ENCODE measurements around the gene AGPAT2. TPM values are rescaled to one million over a fixed set of nuclear protein-coding genes. Genes with fewer than 3 reads are reported as not detected.

The AGPAT2 gene
- total RNA-seq = 129 TPM

GRCh38 chr9:136686794-136687711 lies at the start of gene AGPAT2:
TSS of gene AGPAT2 (minus strand) at chr9:136687457. CDS start at chr9:136687357, 100 bp downstream.
- TF ChIP-seq CTCF (IDR thresholded peaks at IDR 0.05) = no peak
- intact Hi-C loops (cut with DNase I) = loop anchor here (5.0 kb wide), 1 partner anchor 40 kb away; no protein-coding TSS in a partner anchor
- Histone ChIP-seq H3K27me3 (no peaks in the 10 kb centered on the region), H3K27ac (peak within 1 kb of the TSS; percentile 61 to 72), H3K36me3 (no peaks in the 10 kb centered on the region), H3K9me3 (no peaks in the 10 kb centered on the region), H3K4me1 (peaks cover 11 to 18% of the 10 kb centered on the region in 2 donors), H3K4me3 (peak within 1 kb of the TSS; percentile 91 to 92)
- peak in 1 of 2 donors; percentile 83 for DNase-seq (ENCODE audit: low spot score in 2 of 2)

GRCh38 chr9:136735812-136736480 lies 48.7 kb upstream of the AGPAT2 start:
- H3K4me1 ChIP-seq = no peaks in the 10 kb centered on the region
- H3K36me3 ChIP-seq = no peaks in the 10 kb centered on the region
- no peak for DNase-seq (ENCODE audit: low spot score in 2 of 2)
- TF ChIP-seq CTCF (IDR thresholded peaks at IDR 0.05) = no peak
- H3K4me3 ChIP-seq = no peak overlapping the region
- no peak overlapping the region for H3K27ac ChIP-seq
- no peaks in the 10 kb centered on the region for H3K27me3 ChIP-seq
- intact Hi-C loops (cut with DNase I) = no loop called here
- no peaks in the 10 kb centered on the region for H3K9me3 ChIP-seq

- no peaks in the 10 kb centered on the region for H3K4me1 ChIP-seq
- no peak for TF ChIP-seq CTCF (IDR thresholded peaks at IDR 0.05)
- H3K9me3 ChIP-seq = no peaks in the 10 kb centered on the region
- no peaks in the 10 kb centered on the region for H3K27me3 ChIP-seq
- no peaks in the 10 kb centered on the region for H3K36me3 ChIP-seq
- DNase-seq (ENCODE audit: low spot score in 2 of 2) = no peak
- intact Hi-C loops (cut with DNase I) = no loop called here
- H3K4me3 ChIP-seq = no peak overlapping the region
- no peak overlapping the region for H3K27ac ChIP-seq
Measured at GRCh38 chr9:136734837-136735496, 47.7 kb upstream of the AGPAT2 start.

- H3K27me3 ChIP-seq = no peaks in the 10 kb centered on the region
- TF ChIP-seq CTCF (IDR thresholded peaks at IDR 0.05) = no peak
- peaks cover 3 to 5% of the 10 kb centered on the region in 2 donors for H3K4me1 ChIP-seq
- no peak for DNase-seq (ENCODE audit: low spot score in 2 of 2)
- H3K27ac ChIP-seq = no peak overlapping the region
- no peaks in the 10 kb centered on the region for H3K9me3 ChIP-seq
- H3K4me3 ChIP-seq = no peak overlapping the region
- H3K36me3 ChIP-seq = no peaks in the 10 kb centered on the region
- intact Hi-C loops (cut with DNase I) = no loop called here
Measured at GRCh38 chr9:136733611-136734010, 46.4 kb upstream of the AGPAT2 start.

GRCh38 chr9:136732444-136733178 lies 45.4 kb upstream of the AGPAT2 start:
- no peaks in the 10 kb centered on the region for H3K36me3 ChIP-seq
- no peak overlapping the region for H3K27ac ChIP-seq
- intact Hi-C loops (cut with DNase I) = no loop called here
- no peak for DNase-seq (ENCODE audit: low spot score in 2 of 2)
- H3K9me3 ChIP-seq = no peaks in the 10 kb centered on the region
- H3K27me3 ChIP-seq = no peaks in the 10 kb centered on the region
- H3K4me3 ChIP-seq = no peak overlapping the region
- peaks cover 7 to 9% of the 10 kb centered on the region in 2 donors for H3K4me1 ChIP-seq
- no peak for TF ChIP-seq CTCF (IDR thresholded peaks at IDR 0.05)

Measured in ascending aorta (tissue), 2 donors.